ENCODE results near the gene HSF4. TPM values are rescaled to one million over a fixed set of nuclear protein-coding genes. Genes with fewer than 3 reads are reported as not detected.

The HSF4 gene
- total and polyA plus RNA-seq, 2 donors (not counting 3 experiments of a cell fraction or from before 2014, with no cell fraction given) = 4.8 to 5.5 TPM

GRCh38 chr16:67198238-67198734 is 33.7 kb downstream of the HSF4 start:
- Histone ChIP-seq H3K9me3 (replicated peaks; ENCODE audit: control insufficient read depth, insufficient read depth, low read length) (no peaks in the 10 kb centered on the region), H3K9ac (replicated peaks; ENCODE audit: extremely low read depth, insufficient read depth, low read length) (no peak overlapping the region), H3K36me3 (ENCODE audit: control insufficient read depth in 2 of 2, extremely low read depth in 1 of 2, insufficient read depth in 2 of 2, low read length in 2 of 2) (peaks cover 19 to 62% of the 10 kb centered on the region in 2 experiments), H3K9me1 (replicated peaks; ENCODE audit: control insufficient read depth, extremely low read depth, insufficient read depth, low read length) (no peaks in the 10 kb centered on the region), H4K20me1 (replicated peaks; ENCODE audit: control insufficient read depth, extremely low read depth, insufficient read depth, low read length) (no peaks in the 10 kb centered on the region), H3K27ac (ENCODE audit: insufficient read depth, low read depth, low read length) (no peak overlapping the region), H3K4me2 (ENCODE audit: insufficient read depth, low read length) (no peak overlapping the region), H3K4me1 (ENCODE audit: control insufficient read depth, extremely low read depth, insufficient read depth, low read length) (peaks cover 12% of the 10 kb centered on the region), H3K27me3 (ENCODE audit: control insufficient read depth in 2 of 2, insufficient read depth in 2 of 2, low read length in 2 of 2) (no peaks in the 10 kb centered on the region), H3K79me2 (ENCODE audit: control insufficient read depth, insufficient read depth, low read length) (peaks cover 34% of the 10 kb centered on the region), H3K4me3 (replicated peaks in 1 of 3; ENCODE audit: insufficient read depth in 1 of 3, low read depth in 1 of 3, low read length in 3 of 3) (no peak overlapping the region), H2AFZ (ENCODE audit: low read depth, low read length) (no peak overlapping the region)
- peak; percentile 80 for FAIRE-seq
- POLR2A ChIA-PET = interaction anchor here (1.2 to 1.7 kb wide), 2 partner anchors 19 to 49 kb away, joined by 3 to 6 read pairs; partner anchors contain the start of gene FHOD1
- dilution Hi-C loops (cut with MboI; ENCODE audit: extremely low pct_ligation_motif_present, low sequenced_read_pairs) = no loop called here
- CTCF ChIA-PET = interaction anchor here (0.6 to 2.4 kb wide), 40 partner anchors 8 to 246 kb away, joined by 3 to 15 read pairs (median 5); partner anchors contain the start of genes CES3, EXOC3L1, FBXL8 and FHOD1
- intact Hi-C loops (cut with micrococcal nuclease) = loop anchor here (1.0 to 10.0 kb wide), 3 partner anchors 19 to 197 kb away; partner anchors contain the start of genes FHOD1 and TPPP3
- BruUV-seq (replicated peaks) = TSS peak; percentile 9
- TF ChIP-seq POLR2AphosphoS5 (IDR thresholded peaks at IDR 0.05; ENCODE audit: insufficient read depth, low read depth, low read length) (no peak), CTCF (IDR thresholded peaks at IDR 0.05; ENCODE audit: extremely low read depth in 1 of 2, insufficient read depth in 1 of 2, low read depth in 1 of 2, low read length in 2 of 2) (peak; percentile 92 to 96)
- DNase-seq (ENCODE audit: low read depth, low spot score) = peak; percentile 63

- BruUV-seq (replicated peaks) = no TSS peak
- Histone ChIP-seq H3K9ac (replicated peaks; ENCODE audit: extremely low read depth, insufficient read depth, low read length) (no peak within 1 kb of the TSS), H3K36me3 (ENCODE audit: control insufficient read depth in 2 of 2, extremely low read depth in 1 of 2, insufficient read depth in 2 of 2, low read length in 2 of 2) (peaks cover 18 to 70% of the 10 kb centered on the region in 2 experiments), H4K20me1 (replicated peaks; ENCODE audit: control insufficient read depth, extremely low read depth, insufficient read depth, low read length) (no peaks in the 10 kb centered on the region), H3K27ac (ENCODE audit: insufficient read depth, low read depth, low read length) (no peak within 1 kb of the TSS), H3K4me3 (replicated peaks in 1 of 3; ENCODE audit: insufficient read depth in 1 of 3, low read depth in 1 of 3, low read length in 3 of 3) (no peak within 1 kb of the TSS), H2AFZ (ENCODE audit: low read depth, low read length) (no peak within 1 kb of the TSS), H3K79me2 (ENCODE audit: control insufficient read depth, insufficient read depth, low read length) (peaks cover 25% of the 10 kb centered on the region), H3K4me1 (ENCODE audit: control insufficient read depth, extremely low read depth, insufficient read depth, low read length) (peaks cover 3% of the 10 kb centered on the region), H3K27me3 (ENCODE audit: control insufficient read depth in 2 of 2, insufficient read depth in 2 of 2, low read length in 2 of 2) (no peaks in the 10 kb centered on the region), H3K9me1 (replicated peaks; ENCODE audit: control insufficient read depth, extremely low read depth, insufficient read depth, low read length) (no peaks in the 10 kb centered on the region), H3K9me3 (replicated peaks; ENCODE audit: control insufficient read depth, insufficient read depth, low read length) (no peaks in the 10 kb centered on the region), H3K4me2 (ENCODE audit: insufficient read depth, low read length) (no peak within 1 kb of the TSS)
- ChIA-PET CTCF (interaction anchor here (0.7 to 2.4 kb wide), 10 partner anchors 10 to 245 kb away, joined by 3 to 15 read pairs (median 6); partner anchors contain the start of gene EXOC3L1), POLR2A (no interaction called here)
- DNase-seq (ENCODE audit: low read depth, low spot score) (no peak), FAIRE-seq (no peak)
- TF ChIP-seq MYC (IDR thresholded peaks at IDR 0.05; ENCODE audit: low read depth, low read length) (no peak), POLR2AphosphoS5 (IDR thresholded peaks at IDR 0.05; ENCODE audit: insufficient read depth, low read depth, low read length) (peak; percentile 30), MAX (IDR thresholded peaks at IDR 0.05; ENCODE audit: insufficient read depth, insufficient read length) (no peak), CTCF (IDR thresholded peaks at IDR 0.05; ENCODE audit: extremely low read depth in 1 of 2, insufficient read depth in 1 of 2, low read depth in 1 of 2, low read length in 2 of 2) (peak; percentile 28 to 44)
- intact Hi-C loops (cut with micrococcal nuclease) (loop anchor here (2.0 to 10.0 kb wide), 2 partner anchors 18 to 196 kb away; partner anchors contain the start of gene TPPP3), dilution Hi-C loops (cut with MboI; ENCODE audit: extremely low pct_ligation_motif_present, low sequenced_read_pairs) (no loop called here)
These were observed 34.7 kb downstream of the HSF4 start, which contains the start of gene ELMO3 for GRCh38 chr16:67199011-67199807. Gene ELMO3, plus strand, starts transcription at chr16:67199131. Its CDS starts 196 bp downstream, at chr16:67199327.

Data from endothelial cell of umbilical vein (primary cell).